ENCODE results near the gene AGAP1.

The AGAP1 gene

DNA sequence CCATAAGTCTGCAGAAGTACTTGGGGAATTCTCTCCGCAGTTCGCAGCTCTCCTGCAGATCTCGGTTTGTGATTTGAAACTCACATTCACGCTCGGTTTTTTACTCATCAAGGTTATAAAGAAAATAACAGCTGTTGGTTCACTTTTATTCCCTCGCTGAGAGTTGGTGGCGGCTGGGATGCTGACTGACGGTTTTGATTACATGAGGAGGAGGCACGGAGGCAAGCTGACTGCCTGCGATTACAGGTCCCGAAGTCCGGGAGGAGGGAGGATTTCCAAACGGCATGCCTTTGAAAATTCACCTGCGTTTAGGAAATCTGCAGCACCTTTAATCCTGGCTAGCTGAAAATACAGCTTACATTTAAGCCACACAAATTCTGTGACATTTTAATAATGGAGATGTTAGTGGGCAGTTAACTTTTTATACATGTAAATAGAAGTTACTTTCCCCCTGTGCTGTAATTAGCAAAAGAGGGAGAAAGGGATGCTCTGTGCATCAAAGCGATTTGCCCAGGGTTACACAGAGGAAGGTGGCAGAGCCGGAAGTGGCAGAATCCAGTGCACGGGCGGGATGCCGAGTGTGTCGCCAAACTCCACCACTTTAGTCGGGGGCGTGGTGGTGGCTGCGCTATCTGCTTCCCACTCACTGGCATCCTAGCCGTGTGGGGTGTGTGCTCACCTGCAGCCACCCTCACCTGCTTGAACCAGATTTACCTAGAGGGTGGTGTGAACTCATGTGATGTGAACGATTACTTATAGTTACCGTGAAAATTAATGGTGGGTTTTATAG lies 14.7 kb downstream of the AGAP1 start:
- Mint-ChIP-seq H3K4me3 (no peak overlapping the region), H3K9me3 (peaks cover 4% of the 10 kb centered on the region), H3K27ac (no peak overlapping the region), H3K4me1 (no peaks in the 10 kb centered on the region), H3K36me3 (no peaks in the 10 kb centered on the region), H3K27me3 (peaks cover 8% of the 10 kb centered on the region)
- DNase-seq (ENCODE audit: low spot score in 2 of 2): no peak
- ATAC-seq (ENCODE audit: low read depth): no peak

DNA sequence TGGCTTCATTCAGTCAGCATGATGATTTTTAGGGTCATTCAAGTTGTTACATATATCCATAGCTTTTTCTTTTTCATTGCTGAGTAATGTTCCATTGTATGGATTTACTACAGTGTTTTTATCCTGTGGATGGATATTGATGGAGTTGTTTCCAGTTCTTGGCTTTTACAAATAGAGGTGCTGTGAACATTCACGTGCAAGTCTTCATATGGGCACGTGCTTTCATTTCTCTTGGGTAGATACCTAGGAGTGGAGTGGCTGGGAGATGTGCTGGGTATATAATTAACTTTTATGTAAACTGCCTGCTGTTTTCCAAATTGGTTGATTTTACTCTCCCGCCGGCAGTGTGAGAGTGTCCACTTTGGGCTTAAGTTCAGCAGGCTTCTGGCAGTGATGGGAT lies 16.5 kb downstream of the AGAP1 start:
- peaks cover 8% of the 10 kb centered on the region for H3K27me3 Mint-ChIP-seq
- H3K27ac Mint-ChIP-seq: no peak overlapping the region
- DNase-seq (ENCODE audit: low spot score in 2 of 2): no peak
- H3K4me3 Mint-ChIP-seq: no peak overlapping the region
- H3K36me3 Mint-ChIP-seq: no peaks in the 10 kb centered on the region
- peaks cover 6% of the 10 kb centered on the region for H3K9me3 Mint-ChIP-seq
- H3K4me1 Mint-ChIP-seq: no peaks in the 10 kb centered on the region
- no peak for ATAC-seq (ENCODE audit: low read depth)

DNA sequence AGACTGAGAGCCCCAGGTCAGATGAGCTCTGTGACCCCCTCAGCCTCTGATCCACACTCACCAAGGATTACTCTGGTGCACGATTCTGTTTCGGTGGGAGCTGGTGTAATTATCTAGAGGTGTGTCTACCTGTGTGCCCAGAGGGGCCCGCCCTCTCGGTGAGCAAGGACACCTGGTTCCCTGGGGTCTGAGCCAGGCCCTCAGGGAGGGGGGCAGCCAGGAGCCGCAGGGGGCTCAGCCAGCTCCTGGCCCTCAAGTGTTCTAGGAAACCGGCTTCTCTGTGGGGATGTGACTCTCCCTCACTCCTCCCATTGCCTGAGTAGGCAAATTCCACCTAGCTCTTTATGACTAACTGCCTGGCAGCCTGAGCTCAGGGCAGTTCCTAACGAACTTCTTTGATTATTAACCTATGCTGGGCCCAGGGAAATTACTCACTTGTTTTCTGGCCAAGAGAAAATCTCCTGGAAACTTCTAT lies 17.4 kb downstream of the AGAP1 start:
- Mint-ChIP-seq H3K9me3 (peaks cover 6% of the 10 kb centered on the region), H3K27me3 (peaks cover 5% of the 10 kb centered on the region), H3K4me3 (no peak overlapping the region), H3K36me3 (no peaks in the 10 kb centered on the region), H3K4me1 (no peaks in the 10 kb centered on the region), H3K27ac (no peak overlapping the region)
- ATAC-seq (ENCODE audit: low read depth): no peak
- no peak for DNase-seq (ENCODE audit: low spot score in 2 of 2)

DNA sequence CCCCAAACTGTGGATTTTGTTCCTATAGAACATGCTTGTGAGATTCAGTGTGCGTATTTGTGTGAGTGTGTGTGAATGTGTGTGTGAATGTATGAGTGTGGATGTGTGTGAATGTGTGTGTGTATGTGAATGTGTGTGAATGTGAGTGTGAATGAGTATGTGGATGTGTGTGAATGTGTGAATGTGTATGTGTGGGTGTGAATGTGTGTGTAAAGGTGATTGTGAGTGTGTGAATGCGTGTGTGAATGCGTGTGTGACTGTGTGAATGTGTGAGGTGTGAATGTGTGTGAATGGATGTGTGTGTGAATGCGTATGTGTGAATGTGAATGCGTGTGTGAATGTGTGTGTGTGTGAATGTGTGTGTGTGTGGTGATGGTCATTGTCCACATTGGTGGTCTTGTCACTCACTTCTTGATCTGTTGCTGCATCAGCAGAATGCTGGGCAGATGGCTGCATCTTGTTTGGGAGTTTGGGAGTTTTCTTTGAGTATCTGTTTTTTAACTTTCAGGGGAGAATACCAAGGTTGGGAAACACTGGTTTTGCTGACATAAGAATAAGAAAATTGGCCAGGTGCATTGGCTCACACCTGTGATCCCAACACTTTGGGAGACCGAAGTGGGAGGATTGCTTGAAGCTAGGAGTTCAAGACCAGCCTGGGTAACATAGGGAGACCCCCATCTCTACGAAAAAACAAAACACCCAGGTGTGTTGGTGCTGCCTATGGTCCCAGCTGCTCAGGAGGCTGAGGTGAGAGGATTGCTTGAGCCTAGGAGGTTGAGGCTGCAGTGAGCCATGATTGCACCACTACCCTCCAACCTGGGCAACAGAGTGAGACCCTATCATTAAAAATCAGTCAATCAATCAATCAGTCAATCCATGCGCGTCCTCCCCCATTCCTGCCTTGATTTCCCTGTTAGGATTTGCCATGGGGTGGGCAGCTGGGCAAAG lies 18.2 kb downstream of the AGAP1 start:
- no peak overlapping the region for H3K27ac Mint-ChIP-seq
- peaks cover 6% of the 10 kb centered on the region for H3K9me3 Mint-ChIP-seq
- no peak for ATAC-seq (ENCODE audit: low read depth)
- no peak for DNase-seq (ENCODE audit: low spot score in 2 of 2)
- H3K4me3 Mint-ChIP-seq: no peak overlapping the region
- H3K36me3 Mint-ChIP-seq: no peaks in the 10 kb centered on the region
- H3K27me3 Mint-ChIP-seq: peaks cover 5% of the 10 kb centered on the region
- H3K4me1 Mint-ChIP-seq: no peaks in the 10 kb centered on the region

DNA sequence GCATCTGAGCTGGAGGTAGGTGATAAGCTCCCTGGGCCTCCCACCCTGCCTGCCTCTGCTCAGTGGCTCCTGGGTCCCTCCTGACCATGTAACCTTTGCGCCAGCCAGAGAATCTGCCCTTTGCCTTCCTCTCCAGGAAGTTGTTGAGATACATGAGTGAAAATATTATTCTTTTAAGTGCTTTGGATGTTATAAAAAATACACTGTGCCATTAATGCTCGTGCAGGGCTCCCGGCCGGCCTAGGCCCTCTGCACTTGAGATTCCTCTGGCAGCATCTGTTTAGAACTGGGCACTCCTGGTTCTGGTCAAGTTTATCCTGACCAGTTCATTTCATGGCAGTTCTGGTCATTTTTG lies 18.8 kb downstream of the AGAP1 start:
- no peaks in the 10 kb centered on the region for H3K36me3 Mint-ChIP-seq
- no peak overlapping the region for H3K4me3 Mint-ChIP-seq
- peaks cover 5% of the 10 kb centered on the region for H3K27me3 Mint-ChIP-seq
- H3K27ac Mint-ChIP-seq: no peak overlapping the region
- no peaks in the 10 kb centered on the region for H3K4me1 Mint-ChIP-seq
- H3K9me3 Mint-ChIP-seq: peaks cover 6% of the 10 kb centered on the region
- DNase-seq (ENCODE audit: low spot score in 2 of 2) (no peak), ATAC-seq (ENCODE audit: low read depth) (no peak)

DNA sequence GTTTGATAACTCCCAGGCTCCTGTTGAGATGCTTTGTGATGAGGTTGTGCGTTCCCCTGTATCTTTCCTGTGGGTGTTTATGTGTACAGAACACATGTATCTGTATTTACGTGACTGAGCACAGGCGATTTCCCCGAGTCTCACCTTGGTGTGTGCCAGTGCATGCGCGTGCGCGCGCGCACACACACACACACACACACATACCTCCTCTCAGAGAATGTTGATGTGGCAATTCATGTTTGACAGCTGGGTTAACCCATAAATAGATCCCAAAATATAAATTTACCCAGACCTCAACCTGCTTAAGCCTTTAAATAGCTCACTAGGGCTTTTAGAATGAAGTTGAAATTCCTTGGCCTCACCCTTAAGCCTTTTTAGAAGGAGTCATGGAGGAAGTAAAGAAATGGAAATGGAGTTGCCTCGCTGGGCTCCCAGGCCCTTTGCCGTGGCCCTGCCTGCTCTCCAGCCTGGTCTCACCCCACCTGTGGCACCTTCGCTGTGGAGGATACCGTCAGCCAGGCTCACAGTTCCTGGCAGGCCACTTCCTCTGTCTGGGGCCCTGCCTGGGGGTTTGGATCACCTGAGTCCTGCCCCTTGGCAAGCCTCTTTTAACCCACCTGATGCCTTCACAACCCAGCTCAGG lies 20.3 kb downstream of the AGAP1 start:
- H3K9me3 Mint-ChIP-seq: peaks cover 3% of the 10 kb centered on the region
- H3K27ac Mint-ChIP-seq: no peak overlapping the region
- no peak overlapping the region for H3K4me3 Mint-ChIP-seq
- H3K4me1 Mint-ChIP-seq: no peaks in the 10 kb centered on the region
- H3K27me3 Mint-ChIP-seq: peaks cover 2% of the 10 kb centered on the region
- ATAC-seq (ENCODE audit: low read depth) (no peak), DNase-seq (ENCODE audit: low spot score in 2 of 2) (no peak)
- no peaks in the 10 kb centered on the region for H3K36me3 Mint-ChIP-seq

DNA sequence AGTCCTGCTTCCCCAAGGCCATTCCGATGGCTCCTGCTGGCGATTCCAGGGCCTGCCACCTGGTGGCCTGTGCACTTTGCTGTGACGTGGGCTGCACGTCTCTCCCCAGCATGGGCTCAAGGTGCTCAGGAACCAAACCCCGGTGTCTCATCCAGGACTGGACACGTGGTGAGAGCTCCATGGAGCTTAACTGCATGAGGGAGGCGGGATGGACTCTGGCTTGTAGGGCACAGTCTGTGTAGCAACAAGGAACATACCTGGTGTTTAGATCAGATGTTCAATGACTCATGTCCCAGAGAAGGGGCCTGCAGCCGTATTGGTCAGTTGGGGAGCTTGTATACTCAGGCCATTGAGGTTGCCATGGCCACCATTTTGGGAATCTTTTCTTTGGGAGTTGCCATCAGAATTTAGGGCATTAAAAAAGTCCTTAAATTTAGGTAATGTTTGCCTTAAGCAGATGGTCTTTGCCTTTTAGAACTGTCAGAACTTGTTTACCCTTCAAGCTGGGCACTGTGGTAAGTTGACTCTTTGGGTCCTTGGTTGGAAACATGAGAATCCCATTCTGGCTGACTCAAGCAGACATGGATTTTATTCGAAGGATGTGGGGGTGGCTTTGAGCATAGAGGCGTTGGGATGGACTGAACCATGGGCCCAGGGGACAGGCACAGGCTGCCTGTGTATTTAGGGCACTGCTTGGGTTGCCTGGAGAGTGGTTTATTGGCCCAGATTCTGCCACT lies 21.0 kb downstream of the AGAP1 start:
- Mint-ChIP-seq H3K9me3 (peaks cover 3% of the 10 kb centered on the region), H3K36me3 (no peaks in the 10 kb centered on the region), H3K4me1 (no peaks in the 10 kb centered on the region), H3K27ac (no peak overlapping the region), H3K4me3 (no peak overlapping the region), H3K27me3 (peaks cover 2% of the 10 kb centered on the region)
- DNase-seq (ENCODE audit: low spot score in 2 of 2) (no peak), ATAC-seq (ENCODE audit: low read depth) (no peak)

DNA sequence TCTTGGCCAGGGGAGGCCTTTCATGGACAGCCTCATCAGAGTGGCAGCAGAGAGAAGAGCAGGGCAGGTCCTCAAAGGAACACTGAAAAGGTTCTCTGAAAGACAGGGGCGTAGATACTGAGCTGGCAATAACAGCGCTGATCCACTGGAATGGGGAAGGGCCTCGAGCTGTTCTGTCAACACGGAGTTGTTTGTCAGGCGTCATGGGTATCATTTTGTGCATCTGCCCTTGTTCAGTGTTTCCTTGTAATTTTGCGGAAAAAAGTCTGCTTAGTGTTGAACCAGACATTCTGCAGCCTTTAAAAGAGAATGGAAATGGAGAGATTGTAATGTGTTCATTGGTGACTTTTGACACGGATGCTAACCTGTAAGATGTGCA lies 21.5 kb downstream of the AGAP1 start:
- no peak overlapping the region for H3K4me3 Mint-ChIP-seq
- H3K27ac Mint-ChIP-seq: no peak overlapping the region
- no peak for DNase-seq (ENCODE audit: low spot score in 2 of 2)
- H3K4me1 Mint-ChIP-seq: no peaks in the 10 kb centered on the region
- ATAC-seq (ENCODE audit: low read depth): no peak
- H3K27me3 Mint-ChIP-seq: peaks cover 2% of the 10 kb centered on the region
- no peaks in the 10 kb centered on the region for H3K36me3 Mint-ChIP-seq
- H3K9me3 Mint-ChIP-seq: peaks cover 2% of the 10 kb centered on the region

DNA sequence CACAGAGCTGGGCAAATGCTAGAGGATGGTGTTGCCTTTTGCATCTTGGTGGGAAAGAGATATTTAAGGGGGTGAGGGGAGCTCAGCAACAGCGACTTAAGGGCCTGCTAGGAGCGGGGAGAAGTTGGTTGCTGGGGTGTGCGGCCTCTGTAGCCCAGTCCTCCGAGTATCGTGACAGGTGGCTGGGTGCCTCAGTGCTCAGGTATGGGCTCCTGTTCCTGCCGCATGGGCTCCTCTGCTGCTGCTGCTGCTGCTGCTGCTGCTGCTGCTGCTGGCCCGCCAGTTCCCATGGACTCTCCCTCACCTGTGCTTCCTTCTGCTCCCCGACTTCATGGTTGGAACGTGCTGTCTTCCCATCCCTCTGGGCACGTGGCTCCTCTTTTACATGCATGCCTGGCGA lies 22.0 kb downstream of the AGAP1 start:
- Mint-ChIP-seq H3K4me3 (no peak overlapping the region), H3K4me1 (no peaks in the 10 kb centered on the region), H3K9me3 (peaks cover 2% of the 10 kb centered on the region), H3K27me3 (peaks cover 4% of the 10 kb centered on the region), H3K27ac (no peak overlapping the region), H3K36me3 (no peaks in the 10 kb centered on the region)
- ATAC-seq (ENCODE audit: low read depth) (no peak), DNase-seq (ENCODE audit: low spot score in 2 of 2) (no peak)

DNA sequence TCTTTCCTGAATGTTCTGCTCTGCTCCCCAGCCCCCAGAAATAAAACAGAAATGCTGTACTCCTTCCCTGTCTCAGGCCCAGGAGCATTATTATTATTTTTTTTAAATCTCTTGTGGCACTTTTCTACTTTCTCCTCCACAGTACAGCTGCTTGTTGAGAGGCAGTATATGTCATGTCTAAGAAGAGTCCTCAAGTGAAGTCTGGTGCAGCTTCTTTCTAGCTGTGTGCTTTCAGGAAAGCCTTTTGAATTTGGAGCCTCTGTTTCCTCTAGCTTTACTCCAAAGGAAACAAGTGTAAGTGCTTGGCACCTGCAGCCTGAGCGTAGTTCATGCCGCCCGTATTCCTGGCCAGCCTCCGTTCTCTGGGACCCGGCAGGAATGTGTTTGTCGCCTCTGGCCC lies 22.4 kb downstream of the AGAP1 start:
- DNase-seq (ENCODE audit: low spot score in 2 of 2): no peak
- Mint-ChIP-seq H3K27me3 (peaks cover 5% of the 10 kb centered on the region), H3K36me3 (no peaks in the 10 kb centered on the region), H3K27ac (no peak overlapping the region), H3K4me3 (no peak overlapping the region), H3K4me1 (no peaks in the 10 kb centered on the region), H3K9me3 (peaks cover 2% of the 10 kb centered on the region)
- ATAC-seq (ENCODE audit: low read depth): no peak

DNA sequence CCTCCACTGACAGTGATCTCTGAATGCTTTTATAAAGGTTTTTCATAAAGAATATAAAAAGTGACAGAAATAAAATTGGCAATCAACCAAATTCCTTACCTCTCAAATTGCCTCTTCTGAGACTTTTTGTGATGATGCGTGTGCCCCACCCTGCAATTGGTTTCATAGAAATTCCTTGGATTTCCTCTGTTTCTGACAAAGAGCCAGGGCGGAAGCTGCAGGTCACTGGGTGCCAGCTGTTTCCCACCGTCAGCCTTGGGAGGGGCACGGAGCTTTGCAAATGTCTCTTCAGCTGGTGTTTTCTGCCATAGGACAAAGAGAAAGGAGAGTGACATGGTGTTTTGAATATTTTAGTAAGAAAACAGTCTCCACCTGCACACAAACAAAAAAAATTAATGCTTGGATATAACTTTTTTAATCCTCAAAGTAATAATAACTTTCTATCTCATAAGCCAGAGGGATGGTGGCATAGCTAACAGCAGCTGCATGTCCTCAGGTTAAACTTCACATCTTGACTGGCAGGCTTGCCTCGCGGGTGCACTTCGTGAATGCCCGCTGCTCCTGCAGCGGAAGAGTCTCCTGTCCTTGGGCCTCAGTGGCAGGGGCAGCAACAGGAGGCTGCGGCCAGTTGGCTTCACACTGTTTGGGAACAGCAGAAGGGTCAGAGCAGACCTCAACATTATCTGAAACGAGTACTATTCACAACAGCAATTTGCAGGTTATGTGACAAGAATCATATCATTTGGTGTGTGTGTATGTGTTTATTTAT lies 24.7 kb downstream of the AGAP1 start:
- H3K4me3 Mint-ChIP-seq: no peak overlapping the region
- H3K27me3 Mint-ChIP-seq: peaks cover 8% of the 10 kb centered on the region
- no peaks in the 10 kb centered on the region for H3K36me3 Mint-ChIP-seq
- H3K27ac Mint-ChIP-seq: no peak overlapping the region
- no peak for DNase-seq (ENCODE audit: low spot score in 2 of 2)
- H3K9me3 Mint-ChIP-seq: peaks cover 4% of the 10 kb centered on the region
- no peak for ATAC-seq (ENCODE audit: low read depth)
- H3K4me1 Mint-ChIP-seq: no peaks in the 10 kb centered on the region

DNA sequence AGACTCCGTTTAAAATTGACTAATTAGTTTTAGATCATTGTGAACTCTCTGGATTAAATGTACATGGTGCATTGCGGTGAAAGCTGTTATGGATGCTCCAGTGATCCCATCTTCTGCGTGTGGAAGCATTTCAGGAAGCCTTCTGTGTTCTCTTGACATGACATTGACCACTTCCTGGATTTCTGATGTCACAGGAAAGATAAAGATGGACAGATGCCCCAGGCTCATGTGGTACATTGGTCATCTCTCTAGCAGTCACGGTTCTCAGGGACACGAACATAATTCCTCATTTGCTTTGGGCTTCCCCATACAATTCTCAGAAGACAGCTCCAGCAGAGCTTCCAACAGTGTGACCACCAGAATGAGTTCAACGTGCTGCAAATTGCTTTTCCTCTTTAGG lies 26.9 kb downstream of the AGAP1 start:
- Mint-ChIP-seq H3K4me3 (no peak overlapping the region), H3K27ac (no peak overlapping the region), H3K27me3 (peaks cover 6% of the 10 kb centered on the region), H3K9me3 (peaks cover 2% of the 10 kb centered on the region), H3K4me1 (no peaks in the 10 kb centered on the region), H3K36me3 (no peaks in the 10 kb centered on the region)
- DNase-seq (ENCODE audit: low spot score in 2 of 2): no peak
- no peak for ATAC-seq (ENCODE audit: low read depth)

DNA sequence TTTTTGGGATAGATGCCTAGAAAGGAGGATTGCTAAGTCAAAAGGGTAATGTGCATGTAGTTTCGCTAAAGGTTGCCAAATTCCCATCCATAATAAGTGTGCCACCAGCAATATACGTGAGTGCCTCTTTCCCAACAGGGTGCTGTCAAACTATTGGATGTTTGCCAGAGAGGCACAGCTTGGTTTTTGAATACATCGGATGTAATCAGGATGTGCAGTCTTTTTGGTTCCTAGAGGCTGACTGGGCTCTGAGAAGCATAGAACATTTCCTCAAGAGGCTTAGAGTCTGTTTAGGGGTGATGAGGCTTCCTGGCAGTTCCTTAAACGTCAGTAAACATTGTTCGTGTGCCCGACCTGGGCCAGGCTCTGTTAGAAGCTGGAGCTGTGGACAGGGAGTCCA lies 28.0 kb downstream of the AGAP1 start:
- Mint-ChIP-seq H3K4me1 (no peaks in the 10 kb centered on the region), H3K27me3 (peaks cover 6% of the 10 kb centered on the region), H3K27ac (no peak overlapping the region), H3K36me3 (no peaks in the 10 kb centered on the region), H3K9me3 (peaks cover 2% of the 10 kb centered on the region), H3K4me3 (no peak overlapping the region)
- no peak for DNase-seq (ENCODE audit: low spot score in 2 of 2)
- no peak for ATAC-seq (ENCODE audit: low read depth)

Data from memory B cell (primary cell).